ENCODE results near the gene ZBTB7C. TPM values are rescaled to one million over a fixed set of nuclear protein-coding genes. Genes with fewer than 3 reads are reported as not detected.

ZBTB7C gene
- total and polyA plus RNA-seq, 4 experiments from 2014 or later = 0.23 TPM; not detected in 3

DNA sequence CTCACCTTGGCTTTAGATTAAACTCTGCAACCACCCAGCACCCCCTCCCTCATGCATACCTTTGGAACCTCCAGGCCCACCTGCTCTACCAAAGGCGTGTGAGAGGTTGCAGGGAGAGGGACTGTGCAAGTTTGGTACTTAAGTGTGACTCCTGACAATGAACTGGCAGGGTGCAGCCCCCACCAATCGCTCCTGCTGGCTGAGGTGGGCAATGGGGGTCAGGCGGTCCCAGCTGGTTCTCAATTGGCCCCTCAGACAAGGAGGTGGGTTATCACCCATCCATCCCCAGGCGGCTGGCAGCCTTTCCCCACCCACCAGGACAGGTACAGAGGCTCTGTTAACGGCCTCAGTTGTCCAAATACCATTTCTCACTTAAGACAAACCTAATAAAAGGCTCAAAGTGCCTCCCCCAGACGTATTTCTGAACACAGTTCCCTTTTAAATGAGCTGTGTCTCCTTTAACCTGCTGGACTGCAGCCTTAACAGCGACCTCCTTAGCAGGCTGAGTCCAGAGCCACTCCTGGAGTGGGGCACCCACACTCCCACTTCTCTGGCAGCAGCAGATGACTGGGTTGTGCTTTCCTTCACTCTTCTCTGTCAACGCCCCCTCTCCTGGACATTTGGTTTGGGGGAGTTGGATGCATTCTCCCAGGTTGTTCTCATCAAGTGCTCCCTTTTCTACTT, 309.6 kb downstream of the ZBTB7C start:
- POLR2A ChIA-PET (ENCODE audit: partially characterized antibody) = no interaction called here
- Mint-ChIP-seq H3K4me3 (no peak overlapping the region), H3K36me3 (no peaks in the 10 kb centered on the region), H3K27me3 (peaks cover 9 to 11% of the 10 kb centered on the region in 2 donors), H3K27ac (no peak overlapping the region), H3K4me1 (no peaks in the 10 kb centered on the region), H3K9me3 (no peaks in the 10 kb centered on the region)
- H3K27me3 ChIP-seq (ENCODE audit: insufficient read depth, low read length) = no peaks in the 10 kb centered on the region
- H3K27ac ChIP-seq (ENCODE audit: low read depth, low read length) = no peak overlapping the region
- no peak for DNase-seq
- no peaks in the 10 kb centered on the region for H3K4me1 ChIP-seq (ENCODE audit: insufficient read depth, low read length)
- no peaks in the 10 kb centered on the region for H3K9me3 ChIP-seq (ENCODE audit: control insufficient read depth in 1 of 2, low read length in 2 of 2)
- intact Hi-C loops (cut with micrococcal nuclease) = no loop called here
- CTCF ChIA-PET (ENCODE audit: partially characterized antibody) = no interaction called here
- H3K4me3 ChIP-seq (ENCODE audit: low read length in 2 of 2) = no peak overlapping the region
- no peaks in the 10 kb centered on the region for H3K36me3 ChIP-seq (ENCODE audit: insufficient read depth, low read length)

DNA sequence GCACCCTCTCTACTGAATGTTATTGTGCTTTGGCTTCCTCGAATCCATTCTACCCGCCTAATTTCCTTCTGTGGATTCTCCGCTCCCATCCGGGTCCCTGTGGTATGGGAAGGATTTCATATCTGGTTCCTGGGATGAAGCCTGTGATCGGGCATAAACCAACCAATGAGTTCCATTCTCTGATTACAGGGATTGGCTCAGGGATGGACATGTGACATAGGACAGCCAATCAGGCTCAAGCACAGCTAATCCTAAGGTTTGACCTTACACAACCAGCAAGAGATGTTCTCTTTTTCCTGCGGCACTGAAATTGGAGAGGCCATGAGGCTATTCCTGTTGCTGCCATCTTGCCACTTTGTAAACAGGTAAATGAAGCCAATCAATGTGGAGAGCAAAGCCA, 310.6 kb downstream of the ZBTB7C start:
- POLR2A ChIA-PET (ENCODE audit: partially characterized antibody) = no interaction called here
- peaks cover 5 to 12% of the 10 kb centered on the region in 2 donors for H3K27me3 Mint-ChIP-seq
- no peak for DNase-seq

DNA sequence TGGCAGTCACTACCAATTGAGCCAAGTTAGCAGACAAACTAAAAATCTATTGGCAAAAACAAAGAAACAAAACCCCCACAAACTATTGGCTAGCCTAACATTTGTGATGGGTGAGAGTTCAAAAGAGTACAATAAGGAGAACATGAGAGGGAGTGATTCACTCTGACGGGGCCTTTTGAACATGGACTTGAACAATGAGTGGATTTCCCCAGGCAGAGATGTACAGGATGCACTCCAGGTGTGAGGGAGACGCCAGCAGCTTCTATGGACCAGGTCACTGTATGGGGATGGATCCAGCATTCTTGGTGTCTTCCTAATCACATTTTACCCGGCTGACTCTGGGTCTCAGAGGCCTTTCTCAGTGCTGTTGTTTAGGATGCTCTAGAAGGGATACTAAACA, 311.2 kb downstream of the ZBTB7C start:
- intact Hi-C loops (cut with micrococcal nuclease) = no loop called here
- POLR2A ChIA-PET (ENCODE audit: partially characterized antibody) = no interaction called here
- H3K9me3 Mint-ChIP-seq = no peaks in the 10 kb centered on the region

More for the DNA sequence above, 310.6 kb downstream of the ZBTB7C start:
- H3K9me3 Mint-ChIP-seq = no peaks in the 10 kb centered on the region
- H3K4me3 Mint-ChIP-seq = no peak overlapping the region
- H3K36me3 ChIP-seq (ENCODE audit: insufficient read depth, low read length) = no peaks in the 10 kb centered on the region
- no peak overlapping the region for H3K27ac ChIP-seq (ENCODE audit: low read depth, low read length)
- H3K36me3 Mint-ChIP-seq = no peaks in the 10 kb centered on the region
- H3K27ac Mint-ChIP-seq = no peak overlapping the region
- CTCF ChIA-PET (ENCODE audit: partially characterized antibody) = no interaction called here
- no peaks in the 10 kb centered on the region for H3K27me3 ChIP-seq (ENCODE audit: insufficient read depth, low read length)
- intact Hi-C loops (cut with micrococcal nuclease) = no loop called here
- H3K4me3 ChIP-seq (ENCODE audit: low read length in 2 of 2) = no peak overlapping the region
- no peaks in the 10 kb centered on the region for H3K4me1 Mint-ChIP-seq
- no peaks in the 10 kb centered on the region for H3K4me1 ChIP-seq (ENCODE audit: insufficient read depth, low read length)
- no peaks in the 10 kb centered on the region for H3K9me3 ChIP-seq (ENCODE audit: control insufficient read depth in 1 of 2, low read length in 2 of 2)

DNA sequence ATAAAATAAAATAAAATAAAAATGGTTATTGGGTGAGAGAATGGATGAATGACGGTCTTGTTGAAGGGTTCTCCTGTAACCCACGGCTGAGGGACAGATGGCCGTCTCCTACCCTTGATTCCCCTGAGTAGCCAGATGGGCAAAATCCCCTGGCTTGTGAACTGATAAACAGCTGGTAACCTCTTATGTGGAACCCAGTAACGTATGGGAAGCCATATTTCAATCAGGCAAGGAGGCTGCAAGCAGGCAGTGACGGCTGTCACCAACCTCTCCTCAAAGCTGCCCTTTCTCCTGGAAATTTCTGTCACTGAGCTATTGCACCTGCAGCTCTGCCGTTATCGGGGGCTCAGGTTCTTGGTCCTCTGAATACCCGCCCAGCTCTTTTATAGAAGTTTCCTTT, 313.5 kb downstream of the ZBTB7C start:
- no peaks in the 10 kb centered on the region for H3K4me1 Mint-ChIP-seq
- Histone ChIP-seq H3K4me3 (ENCODE audit: low read length in 2 of 2) (no peak overlapping the region), H3K4me1 (ENCODE audit: insufficient read depth, low read length) (no peaks in the 10 kb centered on the region), H3K36me3 (ENCODE audit: insufficient read depth, low read length) (no peaks in the 10 kb centered on the region), H3K9me3 (ENCODE audit: control insufficient read depth in 1 of 2, low read length in 2 of 2) (no peaks in the 10 kb centered on the region), H3K27me3 (ENCODE audit: insufficient read depth, low read length) (no peaks in the 10 kb centered on the region), H3K27ac (ENCODE audit: low read depth, low read length) (no peak overlapping the region)
- no peaks in the 10 kb centered on the region for H3K9me3 Mint-ChIP-seq
- H3K4me3 Mint-ChIP-seq = no peak overlapping the region
- CTCF ChIA-PET (ENCODE audit: partially characterized antibody) = no interaction called here
- no peaks in the 10 kb centered on the region for H3K36me3 Mint-ChIP-seq
- intact Hi-C loops (cut with micrococcal nuclease) = no loop called here
- no peak overlapping the region for H3K27ac Mint-ChIP-seq
- no peak for DNase-seq
- POLR2A ChIA-PET (ENCODE audit: partially characterized antibody) = interaction anchor here (0.6 kb wide), 1 partner anchor 27 kb away, joined by 3 read pairs; no protein-coding TSS in a partner anchor
- H3K27me3 Mint-ChIP-seq = peaks cover 7% of the 10 kb centered on the region in 2 donors

More for the DNA sequence above, 311.2 kb downstream of the ZBTB7C start:
- Histone ChIP-seq H3K27me3 (ENCODE audit: insufficient read depth, low read length) (no peaks in the 10 kb centered on the region), H3K27ac (ENCODE audit: low read depth, low read length) (no peak overlapping the region), H3K9me3 (ENCODE audit: control insufficient read depth in 1 of 2, low read length in 2 of 2) (no peaks in the 10 kb centered on the region), H3K36me3 (ENCODE audit: insufficient read depth, low read length) (no peaks in the 10 kb centered on the region), H3K4me3 (ENCODE audit: low read length in 2 of 2) (no peak overlapping the region), H3K4me1 (ENCODE audit: insufficient read depth, low read length) (no peaks in the 10 kb centered on the region)
- DNase-seq = no peak
- H3K4me3 Mint-ChIP-seq = no peak overlapping the region
- no peak overlapping the region for H3K27ac Mint-ChIP-seq
- H3K27me3 Mint-ChIP-seq = peaks cover 9 to 12% of the 10 kb centered on the region in 2 donors
- CTCF ChIA-PET (ENCODE audit: partially characterized antibody) = no interaction called here
- no peaks in the 10 kb centered on the region for H3K36me3 Mint-ChIP-seq
- H3K4me1 Mint-ChIP-seq = no peaks in the 10 kb centered on the region

DNA sequence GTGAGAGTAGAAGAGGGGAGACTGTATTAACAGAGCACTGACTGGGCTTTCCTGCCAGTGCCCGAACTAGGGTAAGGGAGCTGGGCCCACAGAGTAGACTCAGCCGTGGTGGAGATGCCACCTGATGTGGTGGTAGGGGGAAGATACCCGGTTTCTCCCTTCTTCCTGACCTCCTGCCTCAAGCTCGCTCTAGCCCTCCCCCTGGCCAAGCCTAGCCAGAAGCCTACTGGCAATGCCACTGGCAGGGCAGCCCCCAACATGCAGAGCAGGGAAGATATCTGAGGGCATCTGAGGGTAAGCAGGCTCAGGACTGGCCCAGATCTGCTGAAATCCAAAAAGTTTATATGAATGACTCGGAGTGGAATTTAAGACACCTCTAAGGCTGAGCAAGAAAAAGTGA, 316.1 kb downstream of the ZBTB7C start:
- POLR2A ChIA-PET (ENCODE audit: partially characterized antibody) = no interaction called here
- H3K36me3 ChIP-seq (ENCODE audit: insufficient read depth, low read length) = no peaks in the 10 kb centered on the region
- no peak for DNase-seq
- Mint-ChIP-seq H3K4me1 (no peaks in the 10 kb centered on the region), H3K27ac (no peak overlapping the region), H3K9me3 (no peaks in the 10 kb centered on the region), H3K4me3 (no peak overlapping the region), H3K36me3 (no peaks in the 10 kb centered on the region), H3K27me3 (peaks cover 4 to 7% of the 10 kb centered on the region in 2 donors)
- no peaks in the 10 kb centered on the region for H3K27me3 ChIP-seq (ENCODE audit: insufficient read depth, low read length)
- no peak overlapping the region for H3K4me3 ChIP-seq (ENCODE audit: low read length in 2 of 2)
- no peak overlapping the region for H3K27ac ChIP-seq (ENCODE audit: low read depth, low read length)
- no peaks in the 10 kb centered on the region for H3K9me3 ChIP-seq (ENCODE audit: control insufficient read depth in 1 of 2, low read length in 2 of 2)
- CTCF ChIA-PET (ENCODE audit: partially characterized antibody) = no interaction called here
- intact Hi-C loops (cut with micrococcal nuclease) = no loop called here
- H3K4me1 ChIP-seq (ENCODE audit: insufficient read depth, low read length) = no peaks in the 10 kb centered on the region

DNA sequence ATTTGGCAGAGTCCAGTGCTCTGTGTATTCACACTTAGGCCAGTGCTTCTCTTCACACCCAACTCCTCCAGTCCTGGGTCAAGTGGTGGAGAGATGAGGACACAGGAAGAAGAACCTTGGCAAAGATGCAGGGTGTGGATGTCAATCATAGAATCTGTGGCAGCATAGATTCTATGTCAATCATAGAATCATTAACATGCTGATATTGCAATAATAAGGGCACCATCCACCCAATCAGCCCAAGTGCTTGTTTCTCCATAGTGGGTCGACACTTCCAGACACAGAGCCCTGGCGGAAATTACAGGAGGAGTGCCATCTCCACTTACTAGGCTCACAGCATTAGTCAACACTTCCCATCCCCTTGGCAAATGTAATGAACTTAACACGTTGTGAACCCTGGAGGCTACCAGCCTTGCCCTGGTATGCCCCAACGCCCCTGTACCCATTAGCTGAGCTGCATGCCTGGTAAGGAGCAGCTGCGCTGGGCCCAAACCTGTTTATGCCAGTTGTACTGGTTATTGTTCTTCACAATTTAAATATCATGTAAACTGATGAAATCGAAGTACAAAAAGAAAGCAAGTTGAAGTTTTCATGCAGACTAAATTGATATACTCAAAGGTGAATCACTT, 317.2 kb downstream of the ZBTB7C start:
- H3K4me3 Mint-ChIP-seq = no peak overlapping the region
- no peaks in the 10 kb centered on the region for H3K9me3 Mint-ChIP-seq
- H3K27ac ChIP-seq (ENCODE audit: low read depth, low read length) = no peak overlapping the region
- no peaks in the 10 kb centered on the region for H3K27me3 ChIP-seq (ENCODE audit: insufficient read depth, low read length)
- ChIA-PET POLR2A (ENCODE audit: partially characterized antibody) (no interaction called here), CTCF (ENCODE audit: partially characterized antibody) (no interaction called here)
- no peaks in the 10 kb centered on the region for H3K4me1 ChIP-seq (ENCODE audit: insufficient read depth, low read length)
- H3K36me3 ChIP-seq (ENCODE audit: insufficient read depth, low read length) = no peaks in the 10 kb centered on the region
- H3K9me3 ChIP-seq (ENCODE audit: control insufficient read depth in 1 of 2, low read length in 2 of 2) = no peaks in the 10 kb centered on the region
- DNase-seq = no peak
- no peaks in the 10 kb centered on the region for H3K4me1 Mint-ChIP-seq
- H3K27me3 Mint-ChIP-seq = peaks cover 5 to 7% of the 10 kb centered on the region in 2 donors
- intact Hi-C loops (cut with micrococcal nuclease) = no loop called here
- no peak overlapping the region for H3K4me3 ChIP-seq (ENCODE audit: low read length in 2 of 2)
- H3K27ac Mint-ChIP-seq = no peak overlapping the region
- H3K36me3 Mint-ChIP-seq = no peaks in the 10 kb centered on the region

DNA sequence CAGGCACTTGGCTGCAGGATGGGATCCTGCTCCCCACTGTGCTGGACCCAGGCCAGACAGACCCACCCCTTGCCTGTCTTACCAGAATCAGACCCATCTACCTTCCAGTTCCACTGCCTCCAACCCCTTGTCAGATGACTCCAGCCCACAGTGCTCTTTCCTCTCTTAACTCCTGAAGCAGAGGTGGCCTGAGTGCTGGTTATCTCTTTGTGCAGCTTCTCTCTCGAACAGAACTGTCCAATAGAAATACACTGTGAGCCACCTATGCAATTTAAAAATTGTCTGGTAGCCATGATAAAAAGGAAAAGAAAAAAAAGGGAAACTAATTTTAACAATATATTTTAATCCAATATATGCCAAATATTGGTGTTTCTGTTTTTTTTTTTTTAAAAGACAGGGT, 318.5 kb downstream of the ZBTB7C start:
- intact Hi-C loops (cut with micrococcal nuclease) = no loop called here
- Mint-ChIP-seq H3K27me3 (peaks cover 6 to 7% of the 10 kb centered on the region in 2 donors), H3K36me3 (no peaks in the 10 kb centered on the region), H3K27ac (no peak overlapping the region), H3K4me3 (no peak overlapping the region), H3K9me3 (no peaks in the 10 kb centered on the region), H3K4me1 (no peaks in the 10 kb centered on the region)
- H3K4me3 ChIP-seq (ENCODE audit: low read length in 2 of 2) = no peak overlapping the region
- no peaks in the 10 kb centered on the region for H3K27me3 ChIP-seq (ENCODE audit: insufficient read depth, low read length)
- H3K36me3 ChIP-seq (ENCODE audit: insufficient read depth, low read length) = no peaks in the 10 kb centered on the region
- H3K9me3 ChIP-seq (ENCODE audit: control insufficient read depth in 1 of 2, low read length in 2 of 2) = no peaks in the 10 kb centered on the region
- H3K27ac ChIP-seq (ENCODE audit: low read depth, low read length) = no peak overlapping the region
- no peaks in the 10 kb centered on the region for H3K4me1 ChIP-seq (ENCODE audit: insufficient read depth, low read length)
- ChIA-PET POLR2A (ENCODE audit: partially characterized antibody) (no interaction called here), CTCF (ENCODE audit: partially characterized antibody) (no interaction called here)
- DNase-seq = no peak

Measured in CD4-positive, alpha-beta memory T cell (primary cell).